Measurements from ENCODE around the gene TYW5. TPM values are rescaled to one million over a fixed set of nuclear protein-coding genes. Genes with fewer than 3 reads are reported as not detected.

TYW5 gene
- total and polyA plus RNA-seq, 8 donors = 2.0 to 4.9 (median 2.5) TPM

DNA sequence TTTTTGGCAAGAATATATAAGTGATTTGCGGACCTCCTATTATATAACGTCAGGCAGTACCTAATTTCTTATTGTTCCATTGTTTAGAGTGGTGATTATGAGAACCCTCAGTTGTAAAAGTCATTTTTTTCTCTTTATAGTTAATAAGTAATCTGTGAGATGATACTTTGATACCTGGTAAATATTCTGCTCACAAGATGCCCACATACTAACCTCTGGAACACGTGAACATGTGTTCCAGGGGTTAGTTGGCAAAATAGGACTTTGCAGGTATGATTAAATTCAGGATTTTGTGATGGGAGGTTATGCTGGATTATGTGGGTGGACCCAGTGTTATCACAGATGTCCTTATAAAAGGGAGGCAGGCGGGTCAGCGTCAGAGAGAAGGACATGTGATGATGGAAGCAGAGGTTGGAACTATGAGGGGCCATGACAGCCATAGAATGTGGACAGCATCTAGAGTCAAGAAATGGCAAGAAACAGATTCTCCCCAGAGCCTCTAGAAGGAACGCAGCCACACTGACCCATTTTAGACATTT lies 16.9 kb upstream of the TYW5 start:
- Histone ChIP-seq H3K27me3 (no peaks in the 10 kb centered on the region), H3K9me3 (no peaks in the 10 kb centered on the region), H3K27ac (no peak overlapping the region), H3K36me3 (no peaks in the 10 kb centered on the region), H3K4me3 (no peak overlapping the region), H3K4me1 (no peaks in the 10 kb centered on the region)
- WGBS, 2 donors = 68 to 69% methylated on average over 6 of the region's 6 CpGs
- DNase-seq = no peak
- TF ChIP-seq, protein P1, sequence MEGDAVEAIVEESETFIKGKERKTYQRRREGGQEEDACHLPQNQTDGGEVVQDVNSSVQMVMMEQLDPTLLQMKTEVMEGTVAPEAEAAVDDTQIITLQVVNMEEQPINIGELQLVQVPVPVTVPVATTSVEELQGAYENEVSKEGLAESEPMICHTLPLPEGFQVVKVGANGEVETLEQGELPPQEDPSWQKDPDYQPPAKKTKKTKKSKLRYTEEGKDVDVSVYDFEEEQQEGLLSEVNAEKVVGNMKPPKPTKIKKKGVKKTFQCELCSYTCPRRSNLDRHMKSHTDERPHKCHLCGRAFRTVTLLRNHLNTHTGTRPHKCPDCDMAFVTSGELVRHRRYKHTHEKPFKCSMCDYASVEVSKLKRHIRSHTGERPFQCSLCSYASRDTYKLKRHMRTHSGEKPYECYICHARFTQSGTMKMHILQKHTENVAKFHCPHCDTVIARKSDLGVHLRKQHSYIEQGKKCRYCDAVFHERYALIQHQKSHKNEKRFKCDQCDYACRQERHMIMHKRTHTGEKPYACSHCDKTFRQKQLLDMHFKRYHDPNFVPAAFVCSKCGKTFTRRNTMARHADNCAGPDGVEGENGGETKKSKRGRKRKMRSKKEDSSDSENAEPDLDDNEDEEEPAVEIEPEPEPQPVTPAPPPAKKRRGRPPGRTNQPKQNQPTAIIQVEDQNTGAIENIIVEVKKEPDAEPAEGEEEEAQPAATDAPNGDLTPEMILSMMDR (IDR thresholded peaks at IDR 0.05) = no peak
- no peak for ATAC-seq
- no peak for FAIRE-seq
- intact Hi-C loops (cut with DNase I) = loop anchor here in 2 of 3 donors (10.0 kb wide), 2 partner anchors 503 to 733 kb away; no protein-coding TSS in a partner anchor

- Histone ChIP-seq H3K27ac (no peak overlapping the region), H3K4me3 (no peak overlapping the region), H3K9me3 (no peaks in the 10 kb centered on the region), H3K27me3 (no peaks in the 10 kb centered on the region), H3K36me3 (peaks cover 0 to 16% (median 11%) of the 10 kb centered on the region in 3 donors), H3K4me1 (no peaks in the 10 kb centered on the region)
- FAIRE-seq = no peak
- intact Hi-C loops (cut with DNase I) = no loop called here
- no peak for ATAC-seq
- no peak for DNase-seq
- WGBS, 2 donors = 88 to 92% methylated on average over 1 of the region's 1 CpG
- TF ChIP-seq, protein P1 (IDR thresholded peaks at IDR 0.05) = no peak
Observed at GRCh38 chr2:199968126-199968525, 12.8 kb upstream of the TYW5 start.

GRCh38 chr2:199966976-199967375 lies 11.7 kb upstream of the TYW5 start:
- H3K27ac ChIP-seq = no peak overlapping the region
- ATAC-seq (no peak), FAIRE-seq (no peak), DNase-seq (no peak)
- 96 to 97% methylated on average over 1 of the region's 1 CpG for whole genome bisulfite sequencing, 2 donors
- intact Hi-C loops (cut with DNase I) = no loop called here
- TF ChIP-seq, protein P1 (IDR thresholded peaks at IDR 0.05) = no peak
- H3K4me3 ChIP-seq = no peak overlapping the region
- H3K36me3 ChIP-seq = peaks cover 0 to 19% (median 18%) of the 10 kb centered on the region in 3 donors
- no peaks in the 10 kb centered on the region for H3K27me3 ChIP-seq
- H3K9me3 ChIP-seq = no peaks in the 10 kb centered on the region
- H3K4me1 ChIP-seq = no peaks in the 10 kb centered on the region

- Histone ChIP-seq H3K27ac (no peak overlapping the region), H3K9me3 (no peaks in the 10 kb centered on the region), H3K4me3 (no peak overlapping the region), H3K36me3 (peaks cover 0 to 25% (median 19%) of the 10 kb centered on the region in 3 donors), H3K27me3 (no peaks in the 10 kb centered on the region), H3K4me1 (no peaks in the 10 kb centered on the region)
- 72 to 74% methylated on average over 2 of the region's 2 CpGs for WGBS, 2 donors
- no peak for FAIRE-seq
- no peak for ATAC-seq
- DNase-seq = no peak
- TF ChIP-seq, protein P1 (IDR thresholded peaks at IDR 0.05) = no peak
- intact Hi-C loops (cut with DNase I) = no loop called here
Observed at GRCh38 chr2:199966405-199966804, 11.1 kb upstream of the TYW5 start.

DNA sequence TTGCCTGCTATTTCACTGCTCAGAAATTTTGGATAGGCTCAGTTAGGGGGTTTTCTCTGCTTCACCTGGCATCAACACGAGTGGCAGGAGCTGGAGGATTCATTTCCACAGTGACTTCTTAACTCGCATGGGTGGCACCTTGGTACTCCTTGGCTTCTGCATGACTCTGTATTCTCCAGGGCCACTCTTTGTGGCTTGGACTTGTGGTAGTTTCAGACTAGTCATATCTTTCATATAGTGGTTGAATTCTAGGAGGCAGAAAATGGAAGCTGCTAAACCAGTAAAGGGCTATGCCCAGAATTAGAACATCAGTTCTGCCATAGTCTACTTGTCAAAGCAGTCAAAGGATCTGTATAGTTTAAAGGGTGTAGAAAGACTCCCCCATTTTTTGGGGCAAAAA lies 6.9 kb upstream of the TYW5 start:
- intact Hi-C loops (cut with DNase I) = no loop called here

More for the DNA sequence above, 6.9 kb upstream of the TYW5 start:
- Histone ChIP-seq H3K36me3 (peaks cover 0 to 40% (median 19%) of the 10 kb centered on the region in 3 donors), H3K27ac (no peak overlapping the region), H3K4me3 (no peak overlapping the region), H3K27me3 (no peaks in the 10 kb centered on the region), H3K4me1 (peaks cover 0 to 6% (median 2%) of the 10 kb centered on the region in 3 donors), H3K9me3 (no peaks in the 10 kb centered on the region)
- FAIRE-seq (no peak), DNase-seq (no peak), ATAC-seq (no peak)
- TF ChIP-seq, protein P1 (IDR thresholded peaks at IDR 0.05) = no peak
- 84 to 91% methylated on average over 2 of the region's 2 CpGs for WGBS, 2 donors
